ENCODE data around the gene CSF1R.
"Not testable (repeated sequence)": the region's sequence is repeated elsewhere in the genome, so short reads cannot be mapped to it uniquely, and the experiment has no call there.

The CSF1R gene

GRCh38 chr5:150054569-150054968 is 31.8 kb downstream of the CSF1R start:
- DNase-seq: no peak

- DNase-seq: no peak
Measured at GRCh38 chr5:150053713-150054392, 32.5 kb downstream of the CSF1R start.

GRCh38 chr5:150052956-150053712 is 33.2 kb downstream of the CSF1R start:
- DNase-seq: no peak

GRCh38 chr5:150052226-150052955 is 34.0 kb downstream of the CSF1R start:
- no peak for DNase-seq

GRCh38 chr5:150051657-150052195 is 34.6 kb downstream of the CSF1R start:
- no peak for DNase-seq

GRCh38 chr5:150050172-150050811 is 36.1 kb downstream of the CSF1R start:
- not testable (repeated sequence) for DNase-seq

GRCh38 chr5:150046031-150046430 is 40.3 kb downstream of the CSF1R start:
- DNase-seq: no peak

GRCh38 chr5:150045549-150045948 is 40.8 kb downstream of the CSF1R start:
- DNase-seq: no peak

- no peak for DNase-seq
Measured at GRCh38 chr5:150044712-150045111, 41.6 kb downstream of the CSF1R start.

GRCh38 chr5:150044329-150044681 is 42.0 kb downstream of the CSF1R start:
- no peak for DNase-seq

- no peak for DNase-seq
Measured at GRCh38 chr5:150043657-150044328, 42.6 kb downstream of the CSF1R start.

GRCh38 chr5:150042459-150042858 is 43.9 kb downstream of the CSF1R start:
- no peak for DNase-seq

- no peak for DNase-seq
Measured at GRCh38 chr5:150038547-150038946, 47.8 kb downstream of the CSF1R start.

- DNase-seq: no peak
Measured at GRCh38 chr5:150036513-150036912, 49.8 kb downstream of the CSF1R start.

GRCh38 chr5:150035139-150035895 is 51.0 kb downstream of the CSF1R start:
- no peak for DNase-seq

GRCh38 chr5:150034662-150035061 is 51.7 kb downstream of the CSF1R start:
- no peak for DNase-seq

GRCh38 chr5:150033334-150033733 is 53.0 kb downstream of the CSF1R start:
- DNase-seq: no peak

GRCh38 chr5:150028047-150028446 is 58.3 kb downstream of the CSF1R start:
- not testable (repeated sequence) for DNase-seq

GRCh38 chr5:150026682-150027172 is 59.6 kb downstream of the CSF1R start:
- no peak for DNase-seq

- no peak for DNase-seq
Measured at GRCh38 chr5:150024346-150024984, 61.9 kb downstream of the CSF1R start.

- no peak for DNase-seq
Measured at GRCh38 chr5:150023136-150023535, 63.2 kb downstream of the CSF1R start.

All from NCI-H187 (cell line).